H4 (cell line): Measurements from ENCODE around the gene ZNF362. TPM values are rescaled to one million over a fixed set of nuclear protein-coding genes. Genes with fewer than 3 reads are reported as not detected.
"Not testable (repeated sequence)": the region's sequence is repeated elsewhere in the genome, so short reads cannot be mapped to it uniquely, and the experiment has no call there.

Experiments
- DNase-seq: peaks from one replicate; pipeline ENCODE4 v3.0.0-alpha.2; 2015; ENCODE audit warnings: low spot score
- total RNA-seq: library from RNA; depleted of rRNA; stranded (reverse); fragments of >200 nt; shearing (Covaris generic); gene quantifications from 2 replicates; pipeline ENCODE4 v1.2.3, GENCODE V29; 2014

ZNF362 gene
- total RNA-seq, 1 experiment from 2014 or later, result 3.6 TPM

DNA sequence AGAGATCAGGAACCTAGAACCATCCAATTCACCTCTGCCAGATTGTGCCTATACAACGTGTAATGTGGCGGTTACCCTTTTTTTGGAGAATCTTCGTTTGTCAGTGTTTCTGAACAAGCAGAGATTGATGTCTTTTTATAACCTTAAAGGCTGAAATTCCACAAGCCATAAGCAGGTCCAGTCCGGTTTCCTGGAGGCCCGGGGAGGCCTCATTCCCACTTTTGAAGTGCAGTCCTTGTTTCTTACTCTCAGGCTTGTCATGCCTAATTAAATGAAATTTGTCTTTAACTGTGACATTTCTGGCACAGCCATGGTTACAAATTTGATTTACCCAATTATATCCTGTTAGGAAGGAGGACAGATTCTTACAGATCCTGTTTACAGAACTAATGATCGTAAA lies 27.8 kb downstream of the ZNF362 start:
- no peak for DNase-seq

DNA sequence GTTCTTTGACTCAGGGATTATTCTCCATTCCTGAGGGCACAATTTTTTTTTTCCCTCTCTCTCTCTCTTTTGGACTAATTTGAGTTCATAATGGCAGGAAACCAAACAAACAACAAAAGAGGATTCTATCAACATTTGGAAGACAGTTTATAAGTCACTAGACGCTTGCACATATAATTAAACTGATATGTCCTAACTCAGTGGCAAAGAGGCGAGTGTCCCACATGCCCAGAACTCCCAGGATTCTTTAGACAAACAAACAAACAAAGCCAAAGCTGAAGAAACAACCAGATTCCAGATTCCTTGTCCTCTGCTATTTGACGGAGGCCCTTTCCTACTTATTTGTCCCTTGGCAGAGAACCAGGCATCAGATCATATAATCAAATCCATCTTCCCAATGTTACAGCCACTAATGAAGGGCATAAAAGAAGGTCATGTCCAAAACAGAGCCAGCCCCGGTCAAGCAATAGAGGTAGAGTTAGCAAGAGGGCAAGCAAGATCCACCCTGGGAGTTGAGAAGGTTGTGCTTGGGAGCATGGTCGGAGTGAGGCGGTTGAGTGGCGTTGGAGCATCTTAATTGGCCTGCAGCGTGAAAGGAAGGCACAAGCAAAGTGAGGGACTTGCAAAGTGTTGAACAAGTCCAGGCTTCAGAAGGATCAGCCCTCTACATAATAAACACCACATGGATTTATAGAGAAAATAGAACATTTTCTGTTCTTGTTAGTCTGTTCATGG lies 30.3 kb downstream of the ZNF362 start:
- no peak for DNase-seq

GRCh38 chr1:33287317-33287716 lies 31.0 kb downstream of the ZNF362 start:
- no peak for DNase-seq

- no peak for DNase-seq
Measured at GRCh38 chr1:33288976-33289857, 32.9 kb downstream of the ZNF362 start.

DNA sequence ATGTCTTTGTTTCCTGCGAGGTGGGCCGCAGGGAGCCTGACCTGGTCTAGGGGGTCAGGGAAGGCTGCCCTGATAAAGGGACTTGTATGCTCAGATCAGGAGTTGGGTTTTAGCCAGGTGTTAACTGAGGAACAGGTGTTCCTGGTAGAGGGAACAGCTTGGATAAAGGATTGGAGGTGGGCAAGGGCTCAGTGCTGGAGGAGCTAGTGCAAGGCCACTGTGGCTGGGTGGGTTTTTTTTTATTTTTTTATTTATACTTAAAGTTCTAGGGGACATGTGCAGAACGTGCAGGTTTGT lies 33.5 kb downstream of the ZNF362 start:
- no peak for DNase-seq

DNA sequence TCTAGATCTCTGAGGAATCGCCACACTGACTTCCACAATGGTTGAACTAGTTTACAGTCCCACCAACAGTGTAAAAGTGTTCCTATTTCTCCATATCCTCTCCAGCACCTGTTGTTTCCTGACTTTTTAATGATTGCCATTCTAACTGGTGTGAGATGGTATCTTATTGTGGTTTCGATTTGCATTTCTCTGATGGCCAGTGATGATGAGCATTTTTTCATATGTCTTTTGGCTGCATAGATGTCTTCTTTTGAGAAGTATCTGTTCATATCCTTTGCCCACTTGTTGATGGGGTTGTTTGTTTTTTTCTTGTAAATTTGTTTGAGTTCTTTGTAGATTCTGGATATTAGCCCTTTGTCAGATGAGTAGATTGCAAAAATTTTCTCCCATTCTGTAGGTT lies 34.3 kb downstream of the ZNF362 start:
- DNase-seq, result not testable (repeated sequence)

- no peak for DNase-seq
Measured at GRCh38 chr1:33292726-33293340, 36.5 kb downstream of the ZNF362 start.

- no peak for DNase-seq
Measured at GRCh38 chr1:33294071-33295010, 38.0 kb downstream of the ZNF362 start.

GRCh38 chr1:33295023-33295422 lies 38.7 kb downstream of the ZNF362 start:
- no peak for DNase-seq

DNA sequence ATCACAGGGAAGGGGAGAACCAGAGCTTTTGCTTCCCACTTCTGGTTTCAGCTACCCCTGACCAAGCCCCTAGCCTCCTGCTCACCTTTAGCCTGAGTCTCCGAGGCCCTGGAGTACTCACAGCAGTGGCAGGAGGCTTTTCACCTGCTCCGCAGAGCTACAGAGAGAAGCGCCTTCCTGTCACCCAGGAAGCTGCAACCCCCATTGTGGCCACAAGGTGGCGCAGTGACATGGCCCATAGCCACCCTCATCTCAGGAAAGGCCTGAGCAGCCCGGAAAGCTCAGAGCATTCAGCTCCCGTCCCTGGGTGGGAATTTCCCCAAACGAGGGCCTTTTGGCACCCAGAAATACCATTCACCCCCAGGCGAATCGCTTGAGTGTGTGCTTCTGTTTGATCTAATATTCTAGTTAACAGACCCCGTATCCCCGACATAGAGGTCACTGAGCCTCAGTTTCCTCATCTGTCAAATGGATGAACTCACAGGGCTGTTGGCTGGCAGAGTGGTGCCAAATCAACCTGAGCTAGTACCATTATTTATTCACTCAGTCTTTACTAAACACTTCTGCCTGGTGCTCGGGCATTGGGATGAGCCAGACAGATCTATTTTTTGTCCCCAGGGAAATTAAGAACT lies 39.3 kb downstream of the ZNF362 start:
- peak; percentile 71 for DNase-seq

DNA sequence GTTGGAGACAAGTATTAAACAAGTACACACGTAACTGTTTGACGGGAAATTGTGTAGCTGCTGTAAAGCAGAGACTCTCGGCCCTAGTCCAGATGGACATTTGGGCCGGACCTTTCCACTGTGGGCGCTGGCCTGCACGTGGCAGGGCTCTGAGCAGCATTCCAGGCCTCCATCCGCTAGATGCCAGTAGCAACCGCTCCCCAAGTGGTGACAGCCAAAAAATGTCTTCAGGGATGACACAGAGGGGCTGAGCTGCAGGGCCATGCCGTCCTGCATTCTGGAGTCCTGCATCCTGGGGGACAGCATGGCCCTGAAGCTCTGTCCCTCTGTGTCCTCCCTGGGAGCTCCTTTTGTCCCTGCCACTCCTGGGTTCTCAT lies 39.8 kb downstream of the ZNF362 start:
- DNase-seq, result no peak

GRCh38 chr1:33296824-33297223 lies 40.5 kb downstream of the ZNF362 start:
- DNase-seq, result no peak

DNA sequence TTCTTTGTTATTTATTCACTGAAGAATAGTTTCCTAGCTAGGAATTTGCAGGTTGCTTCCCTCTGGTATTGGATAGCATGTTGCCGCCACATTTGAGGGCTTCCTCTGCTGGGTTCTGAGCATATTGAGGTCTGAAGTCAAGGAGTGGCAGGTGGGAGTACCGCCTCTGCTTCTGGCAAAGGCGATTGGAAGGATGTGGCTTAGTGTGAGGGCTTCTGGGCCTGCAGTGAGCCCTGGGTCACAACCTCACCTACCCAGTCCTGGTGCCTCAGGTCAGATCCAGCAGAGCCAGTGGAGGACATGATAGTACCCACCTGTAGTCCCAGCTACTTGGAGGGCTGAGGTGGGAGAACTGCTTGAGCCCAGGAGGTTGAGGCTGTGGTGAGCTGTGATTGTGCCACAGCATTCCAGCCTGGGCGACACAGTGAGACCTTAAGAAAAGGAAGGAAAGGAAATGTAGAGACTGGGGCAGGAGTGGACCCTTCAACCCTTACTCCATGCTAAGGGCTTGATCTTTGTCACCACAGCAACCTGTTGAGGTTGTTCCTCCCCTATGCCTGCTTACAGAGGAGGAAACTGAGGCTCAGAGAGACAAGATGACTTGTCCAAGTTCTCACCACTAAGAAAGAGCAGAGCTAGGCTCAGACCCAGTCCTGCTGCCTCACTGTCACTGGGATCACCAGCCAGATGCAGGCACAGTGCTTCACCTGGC lies 41.8 kb downstream of the ZNF362 start:
- DNase-seq, result no peak

DNA sequence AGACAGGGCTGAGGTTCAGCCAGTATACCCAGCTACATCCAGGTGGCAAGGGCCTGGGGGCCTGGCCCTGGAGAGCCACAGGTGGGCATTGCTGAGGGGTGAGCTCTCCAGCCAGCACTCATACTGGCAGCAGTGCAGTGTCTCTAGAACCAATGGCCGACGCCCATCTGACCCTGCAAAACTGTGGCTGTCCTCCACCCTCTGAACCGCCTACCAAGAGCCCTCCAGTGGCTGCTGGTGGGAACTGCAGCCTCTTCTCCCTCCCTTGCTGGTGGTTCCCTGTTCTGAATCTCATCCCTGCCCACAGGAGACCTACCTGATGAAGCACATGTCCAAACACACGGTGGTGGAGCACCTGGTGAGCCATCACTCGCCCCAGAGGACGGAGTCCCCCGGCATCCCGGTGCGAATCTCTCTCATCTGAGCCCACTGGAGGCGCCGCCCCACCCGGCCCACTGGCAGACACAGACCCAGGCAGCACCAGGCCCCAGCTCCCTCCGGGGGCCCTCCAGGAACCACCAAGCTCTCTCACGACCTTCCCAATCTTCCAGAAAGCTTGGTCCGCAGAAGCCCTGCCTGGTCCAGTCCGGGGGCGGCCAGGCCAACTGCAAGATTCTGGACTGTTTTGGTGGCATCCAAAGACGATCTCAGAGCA lies 42.5 kb downstream of the ZNF362 start:
- peak; percentile 45 for DNase-seq

DNA sequence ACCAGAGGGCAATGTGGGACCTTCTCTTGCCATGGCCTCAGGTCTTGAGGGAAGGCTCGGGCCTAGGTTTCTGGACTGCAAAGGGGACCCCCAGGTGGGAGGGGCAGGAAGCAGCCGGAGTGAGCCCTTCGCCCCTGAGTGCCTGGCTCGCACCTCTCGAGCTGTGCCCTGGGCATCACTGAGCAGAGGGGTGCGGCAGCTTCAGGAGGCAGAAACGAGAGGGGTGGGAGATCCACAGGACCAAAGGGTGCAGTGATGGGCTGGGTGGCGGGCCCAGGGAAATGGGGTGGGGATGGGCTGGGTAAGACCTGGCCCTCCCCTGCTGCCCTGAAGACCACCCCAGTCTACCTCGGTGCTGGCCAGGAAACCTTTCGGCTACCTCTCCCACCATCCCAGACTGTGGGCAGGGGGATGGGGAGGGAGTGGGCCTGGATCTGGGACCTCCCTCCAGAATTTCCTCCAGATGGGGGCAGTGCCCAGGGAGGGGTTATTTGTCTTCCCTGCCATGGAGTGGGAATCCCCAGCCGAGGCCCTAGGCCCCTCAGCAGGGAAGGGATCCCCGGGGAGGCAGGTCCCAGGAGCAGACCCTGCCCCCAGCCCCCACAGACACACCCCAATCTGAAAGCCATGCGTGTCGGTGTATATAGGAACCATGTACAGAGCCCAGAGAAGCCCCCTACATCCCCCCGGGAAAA lies 43.3 kb downstream of the ZNF362 start:
- DNase-seq, result no peak

DNA sequence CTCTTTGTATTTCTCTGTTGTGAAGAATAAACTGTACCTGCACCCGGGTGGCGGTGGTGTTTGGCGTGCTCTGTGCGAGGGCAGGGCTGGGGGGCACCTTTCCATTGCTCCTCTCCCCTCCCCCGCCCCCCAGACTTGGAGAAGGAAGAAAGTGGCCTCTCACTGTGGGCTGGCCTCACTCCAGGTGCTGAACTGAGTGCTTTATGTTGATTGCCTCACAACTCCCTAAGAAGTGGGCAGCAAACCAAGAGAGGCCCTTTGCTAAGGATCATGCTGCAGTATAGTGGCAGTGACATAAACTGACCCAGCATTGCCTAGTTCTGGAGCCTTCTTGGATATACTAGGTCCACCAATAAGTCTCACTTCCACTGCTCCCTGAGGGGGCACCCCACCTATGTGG lies 44.4 kb downstream of the ZNF362 start:
- peak; percentile 67 for DNase-seq

DNA sequence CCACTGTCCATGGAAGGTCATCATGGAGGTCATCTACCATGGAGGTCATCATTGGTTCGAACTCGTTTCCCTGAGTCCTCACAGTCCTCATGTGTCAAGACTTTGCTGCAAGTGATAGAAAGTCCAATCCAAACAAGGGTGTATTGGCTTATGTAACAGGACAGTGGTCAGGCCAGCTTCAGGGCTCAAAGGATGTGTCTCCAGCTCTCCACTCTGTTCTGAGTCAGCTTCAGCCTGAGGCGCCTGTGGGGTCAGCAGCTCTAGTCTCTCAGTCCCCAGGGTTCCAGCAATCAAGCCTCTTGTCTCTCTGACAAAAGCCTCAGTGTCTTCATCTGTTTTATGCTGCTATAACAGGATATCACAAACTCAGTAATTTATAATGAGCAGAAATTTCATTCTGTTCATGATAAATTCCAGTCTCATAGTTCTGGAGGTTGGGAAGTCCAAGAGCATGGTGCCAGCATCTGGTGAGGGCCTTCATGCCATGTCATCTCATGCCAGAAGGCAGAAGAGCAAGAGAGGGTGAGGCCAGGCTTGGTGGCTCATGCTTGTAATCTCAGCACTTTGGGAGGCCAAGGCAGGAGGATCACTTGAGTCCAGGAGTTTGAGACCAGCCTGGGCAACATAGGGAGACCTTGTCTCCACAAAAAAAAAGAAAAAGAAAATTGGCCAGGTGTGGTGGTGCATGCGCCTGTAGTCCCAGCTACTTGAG lies 45.1 kb downstream of the ZNF362 start:
- no peak for DNase-seq

DNA sequence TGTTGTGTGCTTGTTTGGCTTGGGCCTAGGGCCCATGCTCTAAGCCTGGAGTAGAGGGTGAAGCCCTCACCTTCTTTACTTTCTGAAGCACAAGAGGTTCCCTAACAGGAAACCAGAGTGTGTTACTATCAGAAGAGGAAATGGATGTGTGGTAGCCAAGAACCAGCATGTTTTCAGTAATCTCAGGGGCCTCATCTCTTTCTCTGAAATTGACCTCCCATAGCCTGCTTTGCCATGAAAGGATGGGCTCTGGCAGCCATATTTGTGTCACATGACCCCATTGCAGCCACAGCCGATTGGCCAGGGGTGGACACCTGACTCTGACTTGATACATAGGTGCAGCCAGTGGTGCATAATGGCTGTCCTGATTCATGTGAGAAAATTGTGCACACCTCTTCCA lies 46.0 kb downstream of the ZNF362 start:
- no peak for DNase-seq

- DNase-seq, result no peak
Measured at GRCh38 chr1:33305016-33305415, 48.7 kb downstream of the ZNF362 start.
